Stimulated activated CD4-positive, alpha-beta T cell treated with anti-CD3 and anti-CD28 coated beads, Interleukin-12 subunit alpha, Interleukin-12 subunit beta, amount 100 ng/mL, for 24 hours (primary cell): Measurements from ENCODE around the gene NAV2.

Source experiments
- DNase-seq, 2 experiments: peaks; one replicate each; pipeline ENCODE4 v3.0.0-alpha.2; 2020; ENCODE audit warnings: low read depth in 2 of 2

NAV2 gene

GRCh38 chr11:19777377-19778102 lies 64.9 kb downstream of the NAV2 start:
- DNase-seq = no peak

DNA sequence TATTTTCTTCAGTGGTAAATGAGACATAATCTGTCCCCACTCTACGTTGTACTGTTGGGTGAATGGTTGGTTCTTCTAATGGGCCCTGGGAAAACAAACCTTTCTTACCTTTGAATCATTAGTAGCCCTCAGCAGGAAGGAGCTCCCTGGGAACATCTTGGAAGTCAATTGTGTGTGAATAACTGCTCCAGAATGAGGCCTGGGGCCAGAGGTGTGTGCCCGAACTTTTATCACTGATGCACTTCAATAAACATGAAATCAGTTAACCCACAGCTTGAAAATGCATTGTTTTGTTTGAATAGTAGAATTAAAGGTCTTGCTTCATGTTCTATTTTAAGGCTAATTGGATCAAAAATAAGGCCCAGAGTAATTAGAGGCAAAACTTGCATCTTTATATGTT lies 67.1 kb downstream of the NAV2 start:
- no peak for DNase-seq

- no peak for DNase-seq
Observed at GRCh38 chr11:19781351-19781750, 68.7 kb downstream of the NAV2 start.

DNA sequence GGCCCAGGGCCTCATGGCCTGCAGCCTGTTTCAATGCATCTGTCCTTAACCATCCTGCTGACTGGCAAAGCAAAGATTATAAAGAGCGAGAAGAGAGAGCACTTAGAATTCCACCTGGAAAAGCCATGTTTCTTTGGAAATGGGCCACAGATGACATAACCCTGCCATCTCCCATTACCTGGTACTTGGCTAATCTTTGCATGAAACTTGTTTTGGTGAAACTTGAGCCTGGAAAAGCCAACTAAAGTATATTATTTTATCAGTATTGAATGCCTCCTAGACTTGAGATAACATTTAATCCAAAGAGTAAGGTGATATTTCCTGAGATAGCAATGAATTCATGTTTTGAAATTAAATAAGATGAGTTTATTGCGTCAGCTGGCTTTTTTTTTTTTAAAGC lies 72.6 kb downstream of the NAV2 start:
- no peak for DNase-seq

- no peak for DNase-seq
Observed at GRCh38 chr11:19786644-19787043, 74.0 kb downstream of the NAV2 start.

DNA sequence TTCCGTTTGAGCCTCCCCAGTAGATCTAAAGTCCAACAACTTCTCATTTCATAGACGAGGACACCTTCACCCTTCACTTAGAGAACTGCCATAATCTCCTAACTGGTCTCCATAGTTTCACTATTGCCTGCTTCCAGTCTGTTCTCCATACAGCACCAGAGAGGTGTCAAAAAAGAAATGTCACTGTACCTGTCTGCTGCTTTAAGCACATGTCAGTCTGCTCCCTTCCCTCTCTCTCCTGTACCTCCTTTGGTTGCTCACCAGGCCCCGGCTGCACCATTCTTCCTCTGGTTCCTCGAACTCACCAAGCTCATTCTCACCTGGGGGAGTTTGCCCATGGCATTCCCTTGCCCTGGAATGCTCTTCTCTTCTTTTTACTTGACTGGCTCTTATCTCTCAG lies 75.8 kb downstream of the NAV2 start:
- DNase-seq = no peak

DNA sequence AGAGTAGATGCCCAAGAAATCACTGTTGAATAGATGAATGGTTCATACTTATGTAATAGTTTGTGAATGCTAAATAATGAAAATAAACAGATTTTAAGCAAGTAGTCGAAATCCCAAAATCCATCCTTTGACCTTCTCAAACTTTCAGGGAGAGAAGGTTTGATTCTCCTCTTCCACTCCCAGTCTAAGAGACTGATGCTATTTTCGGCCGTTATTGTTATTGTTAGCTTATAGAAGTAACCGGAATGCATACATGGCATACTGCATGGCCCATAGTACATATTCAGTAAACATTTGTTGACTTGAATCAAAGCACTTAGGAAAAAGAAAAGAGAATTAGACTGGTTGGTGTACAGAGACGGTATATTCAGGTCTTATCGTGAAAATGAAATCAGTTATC lies 76.6 kb downstream of the NAV2 start:
- DNase-seq = no peak

GRCh38 chr11:19789835-19790710 lies 77.4 kb downstream of the NAV2 start:
- no peak for DNase-seq

- DNase-seq = no peak
Observed at GRCh38 chr11:19790831-19791552, 78.4 kb downstream of the NAV2 start.

GRCh38 chr11:19792510-19792909 lies 79.9 kb downstream of the NAV2 start:
- DNase-seq = no peak

GRCh38 chr11:19793326-19793725 lies 80.7 kb downstream of the NAV2 start:
- DNase-seq = no peak

DNA sequence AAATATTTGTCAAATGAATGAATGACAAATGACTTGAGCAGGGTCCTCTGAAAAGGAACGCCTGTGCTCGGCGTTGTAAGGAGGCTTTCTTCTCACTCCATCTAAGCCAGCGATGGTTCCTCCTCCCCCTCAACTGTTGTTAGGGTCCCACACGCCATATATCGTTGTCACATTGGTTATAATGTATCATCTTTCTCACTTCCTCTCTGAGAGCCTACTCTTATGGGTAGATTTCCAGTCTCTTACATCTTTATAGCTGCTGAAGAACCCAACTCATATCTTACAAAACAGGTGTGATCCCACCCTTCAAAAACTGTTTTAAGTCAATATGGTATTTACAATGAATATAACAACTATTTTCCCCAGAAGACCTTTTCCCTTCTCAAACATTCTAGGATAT lies 81.5 kb downstream of the NAV2 start:
- no peak for DNase-seq

- no peak for DNase-seq
Observed at GRCh38 chr11:19795082-19795481, 82.4 kb downstream of the NAV2 start.

- DNase-seq = no peak
Observed at GRCh38 chr11:19800162-19800561, 87.5 kb downstream of the NAV2 start.

GRCh38 chr11:19800714-19801519 lies 88.3 kb downstream of the NAV2 start:
- no peak for DNase-seq

DNA sequence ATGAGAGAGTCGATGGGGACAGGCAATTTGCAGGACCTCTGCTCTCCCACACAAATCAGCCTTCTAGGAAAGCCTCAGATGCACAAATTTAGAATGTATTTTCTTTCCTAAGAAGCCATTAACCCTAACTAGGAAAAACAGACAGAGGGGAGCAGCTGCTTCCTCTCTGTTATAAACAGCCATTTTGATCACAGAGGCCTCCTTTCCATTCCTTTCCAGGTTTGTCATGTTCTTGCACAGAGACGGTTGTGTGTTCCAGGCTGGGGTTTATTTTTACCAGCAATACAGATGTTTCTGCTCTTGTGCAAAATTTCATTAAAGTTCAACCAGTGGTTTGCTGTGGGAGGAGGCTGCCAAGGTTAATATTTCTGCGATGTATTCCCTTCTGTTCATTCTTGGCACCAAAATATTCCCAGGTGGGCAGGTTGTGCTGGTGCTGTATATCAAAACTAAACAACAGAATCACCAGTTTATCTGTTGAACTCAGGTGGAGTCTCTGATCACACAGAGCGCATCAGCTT lies 90.2 kb downstream of the NAV2 start:
- no peak for DNase-seq

DNA sequence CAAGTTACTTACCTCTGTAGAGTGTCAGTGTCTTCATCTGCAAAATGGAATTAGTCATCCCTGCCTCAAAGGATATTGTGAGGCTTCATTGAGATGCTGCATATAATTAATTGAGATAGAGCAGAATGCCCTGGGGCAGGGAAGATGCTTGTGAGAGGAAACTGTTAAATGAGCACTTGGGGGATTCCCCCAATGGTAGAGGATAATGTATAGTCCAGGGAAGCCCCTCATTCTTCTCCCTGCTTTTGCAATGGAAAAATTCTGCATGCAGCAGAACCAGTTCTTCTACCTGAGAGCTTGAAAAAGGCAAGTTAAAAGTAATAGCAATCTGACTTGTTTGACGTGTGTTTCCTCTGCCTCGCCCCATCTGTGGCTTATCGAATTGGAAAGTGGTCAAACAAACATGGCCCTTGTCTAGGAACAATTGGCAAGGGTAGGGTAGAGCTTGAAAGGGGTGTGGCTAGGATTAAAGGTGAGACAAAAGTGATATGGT lies 90.9 kb downstream of the NAV2 start:
- DNase-seq = no peak

GRCh38 chr11:19805376-19805775 lies 92.7 kb downstream of the NAV2 start:
- no peak for DNase-seq

DNA sequence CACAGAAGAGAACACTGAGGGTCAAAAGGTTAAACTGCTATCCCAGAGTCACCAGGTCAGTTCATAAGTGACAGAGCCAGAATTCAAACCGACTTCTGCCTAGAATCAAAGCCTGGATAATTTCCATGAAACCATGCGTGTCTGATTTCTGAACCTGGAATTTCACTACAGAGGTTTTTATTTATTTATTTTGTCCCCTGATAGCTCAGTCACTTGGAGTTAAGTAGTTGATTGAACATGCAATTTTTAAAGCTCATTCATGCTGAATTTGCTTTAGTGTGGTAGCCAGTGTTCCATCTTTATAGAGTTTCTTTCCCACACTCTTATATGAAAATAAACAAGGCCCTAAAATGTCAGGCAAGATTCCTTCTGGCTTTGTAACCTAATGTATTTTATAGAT lies 93.2 kb downstream of the NAV2 start:
- no peak for DNase-seq

- no peak for DNase-seq
Observed at GRCh38 chr11:19806251-19806650, 93.6 kb downstream of the NAV2 start.
